SK-N-SH (cell line): ENCODE data around the gene FXYD2. TPM values are rescaled to one million over a fixed set of nuclear protein-coding genes. Genes with fewer than 3 reads are reported as not detected.

Experiments
- CTCF ChIA-PET: fragments of 300-600, 350-600 bp; formaldehyde crosslinking; extraction: SDS; loops from one replicate; lab custom pipeline; 2021; lab: Yijun Ruan, JAX
- POLR2A ChIA-PET: fragments of 350-600 bp; sonication (Branson Sonifier 250); formaldehyde crosslinking; extraction: SDS; loops from one replicate; lab custom pipeline; 2020; ENCODE audit warnings: antibody characterized with exemption, inconsistent platforms; lab: Yijun Ruan, JAX
- DNase-seq: peaks from one replicate; pipeline ENCODE4 v3.0.0; 2012
- H2AFZ ChIP-seq: fragments of 200-600 bp; sonication (generic); 2 replicates; pipeline ENCODE4 v1.8.1; 2016; ENCODE audit warnings: antibody characterized with exemption, mild to moderate bottlenecking, low read depth
- H3F3A ChIP-seq: fragments of 200-600 bp; sonication (generic); replicated peaks from 2 replicates; pipeline ENCODE3; 2016; ENCODE audit warnings: antibody characterized with exemption, mild to moderate bottlenecking; ENCODE audit not compliant: insufficient read depth
- H3K27ac ChIP-seq, 2 experiments: fragments of 200-500 bp in 1 of 2; fragments of 200-600 bp in 1 of 2; sonication (Bioruptor generic) in 1 of 2; sonication (generic), shearing (Covaris generic) in 1 of 2; 2 replicates each; pipeline versions ENCODE4 v1.5.1 to v1.6.1; 2014 to 2016; ENCODE audit warnings: low read depth in 2 of 2, inconsistent platforms in 1 of 2, low read length in 1 of 2, mild to moderate bottlenecking in 1 of 2, mixed read lengths in 1 of 2
- H3K27me3 ChIP-seq: fragments of 200-600 bp; sonication (generic), shearing (Covaris generic); 2 replicates; pipeline ENCODE4 v1.6.1; 2016; ENCODE audit warnings: mixed run types; ENCODE audit not compliant: insufficient read depth
- H3K36me3 ChIP-seq, 2 experiments: fragments of 200-500 bp in 1 of 2; fragments of 200-600 bp in 1 of 2; sonication (Bioruptor generic) in 1 of 2; sonication (generic) in 1 of 2; replicated peaks in 1 of 2; 2 replicates each; pipeline versions ENCODE3 to v1.5.1; 2014 to 2016; ENCODE audit warnings: low read length in 1 of 2, mild to moderate bottlenecking in 1 of 2; ENCODE audit not compliant: insufficient read depth in 2 of 2, control insufficient read depth in 1 of 2
- H3K4me1 ChIP-seq, 2 experiments: fragments of 200-500 bp in 1 of 2; fragments of 200-600 bp in 1 of 2; sonication (Bioruptor generic) in 1 of 2; sonication (generic), shearing (Covaris generic) in 1 of 2; 2 replicates each; pipeline versions ENCODE4 v1.5.1 to v1.6.1; 2014 to 2016; ENCODE audit warnings: low read depth in 1 of 2, low read length in 1 of 2, mixed run types in 1 of 2; ENCODE audit not compliant: insufficient read depth in 2 of 2, control insufficient read depth in 1 of 2
- H3K4me2 ChIP-seq: fragments of 200-600 bp; sonication (generic), shearing (Covaris generic); 2 replicates; pipeline ENCODE4 v1.6.1; 2017; ENCODE audit warnings: mixed run types
- H3K4me3 ChIP-seq, 2 experiments: fragments of 200-500 bp in 1 of 2; fragments of 200-600 bp in 1 of 2; sonication (Bioruptor generic) in 1 of 2; sonication (generic), shearing (Covaris generic) in 1 of 2; 2 replicates each; pipeline versions ENCODE4 v1.5.1 to v1.8.1; 2014 to 2016; ENCODE audit warnings: low read depth in 2 of 2, inconsistent platforms in 1 of 2, low read length in 1 of 2, mild to moderate bottlenecking in 1 of 2, mixed read lengths in 1 of 2, moderate library complexity in 1 of 2
- H3K79me2 ChIP-seq: fragments of 200-600 bp; sonication (generic); 2 replicates; pipeline ENCODE4 v1.8.1; 2017; ENCODE audit warnings: mild to moderate bottlenecking; ENCODE audit not compliant: insufficient read depth
- H3K9ac ChIP-seq: fragments of 200-600 bp; sonication (generic); 2 replicates; pipeline ENCODE4 v1.6.1; 2017; ENCODE audit warnings: mixed run types
- H3K9me2 ChIP-seq: fragments of 200-600 bp; sonication (generic); 2 replicates; pipeline ENCODE4 v1.6.1; 2017; ENCODE audit warnings: mixed run types
- H3K9me3 ChIP-seq: fragments of 200-600 bp; sonication (generic); 2 replicates; pipeline ENCODE4 v1.6.1; 2017; ENCODE audit warnings: mixed run types, mild to moderate bottlenecking, moderate library complexity
- H4K20me1 ChIP-seq: fragments of 200-600 bp; sonication (generic); 2 replicates; pipeline ENCODE4 v1.6.1; 2017; ENCODE audit warnings: mild to moderate bottlenecking, mixed run types; ENCODE audit not compliant: insufficient read depth
- ELF1 ChIP-seq: IDR thresholded peaks from 2 replicates; pipeline ENCODE4 v1.4.0; 2012
- EZH2phosphoT487 ChIP-seq: fragments of 200-600 bp; sonication (generic); IDR thresholded peaks from 2 replicates; pipeline ENCODE4 v1.6.1; 2017; ENCODE audit warnings: low read depth, mixed run types, mild to moderate bottlenecking, antibody characterized with exemption, moderate library complexity, borderline replicate concordance
- FOSL2 ChIP-seq: IDR thresholded peaks from 2 replicates; pipeline ENCODE4 v1.4.0; 2012; ENCODE audit warnings: low read depth, mild to moderate bottlenecking, moderate library complexity, borderline replicate concordance
- FOXJ3 ChIP-seq: sonication (generic); formaldehyde crosslinking; IDR thresholded peaks from 2 replicates; pipeline ENCODE4 v1.5.1; 2020; ENCODE audit warnings: mild to moderate bottlenecking, missing genetic modification reagents
- GABPA ChIP-seq: IDR thresholded peaks from 2 replicates; pipeline ENCODE4 v1.4.0; 2012; ENCODE audit warnings: low read depth, mild to moderate bottlenecking
- JUND ChIP-seq: IDR thresholded peaks from 2 replicates; pipeline ENCODE4 v1.4.0; 2012
- MEF2A ChIP-seq: IDR thresholded peaks from 2 replicates; pipeline ENCODE4 v1.4.0; 2012; ENCODE audit warnings: low read depth, borderline replicate concordance
- MXI1 ChIP-seq: IDR thresholded peaks from 2 replicates; pipeline ENCODE4 v1.6.1; 2012; ENCODE audit warnings: mild to moderate bottlenecking, low read depth, low read length, improper control_type of control experiment
- NRF1 ChIP-seq: IDR thresholded peaks from 2 replicates; pipeline ENCODE4 v1.6.1; 2012; ENCODE audit warnings: low read depth, mild to moderate bottlenecking, low read length
- POLR2AphosphoS5 ChIP-seq: IDR thresholded peaks from 2 replicates; pipeline ENCODE4 v1.6.1; 2012; ENCODE audit warnings: low read depth, low read length
- RAD21 ChIP-seq: IDR thresholded peaks from 2 replicates; pipeline ENCODE4 v1.6.1; 2012; ENCODE audit warnings: mild to moderate bottlenecking, low read length
- RCOR1 ChIP-seq: fragments of 150-350 bp; IDR thresholded peaks from 2 replicates; pipeline ENCODE4 v1.6.1; 2017; ENCODE audit warnings: antibody characterized with exemption, low read length
- RXRA ChIP-seq: IDR thresholded peaks from 2 replicates; pipeline ENCODE4 v1.4.0; 2012; ENCODE audit warnings: low read depth, mild to moderate bottlenecking, borderline replicate concordance
- SIN3A ChIP-seq: IDR thresholded peaks from 2 replicates; pipeline ENCODE4 v1.6.1; 2012; ENCODE audit warnings: low read depth, mild to moderate bottlenecking, low read length, moderate library complexity, borderline replicate concordance
- SMC3 ChIP-seq: IDR thresholded peaks from 2 replicates; pipeline ENCODE4 v1.6.1; 2012; ENCODE audit warnings: low read depth, low read length, improper control_type of control experiment
- TCF12 ChIP-seq: IDR thresholded peaks from 2 replicates; pipeline ENCODE4 v1.4.0; 2012
- TEAD4 ChIP-seq: IDR thresholded peaks from 2 replicates; pipeline ENCODE4 v1.4.0; 2012; ENCODE audit warnings: mild to moderate bottlenecking, borderline replicate concordance; ENCODE audit not compliant: insufficient read depth
- WGBS: methylation state at CpG from one replicate; pipeline ENCODE4 v1.1.6; 2017; ENCODE audit warnings: low lambda C conversion rate; 5-methylcytosine and 5-hydroxymethylcytosine counted together
- polyA plus RNA-seq, 3 experiments: library from polyadenylated mRNA; depleted of rRNA; stranded (reverse); fragments of >200 nt; gene quantifications; 2 replicates each; pipeline ENCODE4 v1.2.3, GENCODE V29; 2012
- TF ChIP-seq, protein P1 (sequence below): fragments of 150-350 bp; IDR thresholded peaks from 2 replicates; pipeline ENCODE4 v1.6.1; 2017; ENCODE audit warnings: antibody characterized with exemption, low read length, low read depth, borderline replicate concordance
- TF ChIP-seq, protein P2 (sequence below): IDR thresholded peaks from 2 replicates; pipeline ENCODE4 v1.6.1; 2012; ENCODE audit warnings: mild to moderate bottlenecking, low read depth, low read length, moderate library complexity
- TF ChIP-seq, protein P3 (sequence below): fragments of 200-600 bp; sonication (generic); IDR thresholded peaks from 2 replicates; pipeline ENCODE4 v1.6.1; 2017; ENCODE audit warnings: antibody characterized with exemption, mild to moderate bottlenecking, moderate library complexity
- TF ChIP-seq, protein P4 (sequence below): fragments of 150-350 bp; IDR thresholded peaks from 2 replicates; pipeline ENCODE4 v1.6.1; 2016; ENCODE audit warnings: mild to moderate bottlenecking, low read depth, low read length

FXYD2 gene
- polyA plus RNA-seq, 1 of the 3 experiments (the other 2 are of a cell fraction): not detected

DNA sequence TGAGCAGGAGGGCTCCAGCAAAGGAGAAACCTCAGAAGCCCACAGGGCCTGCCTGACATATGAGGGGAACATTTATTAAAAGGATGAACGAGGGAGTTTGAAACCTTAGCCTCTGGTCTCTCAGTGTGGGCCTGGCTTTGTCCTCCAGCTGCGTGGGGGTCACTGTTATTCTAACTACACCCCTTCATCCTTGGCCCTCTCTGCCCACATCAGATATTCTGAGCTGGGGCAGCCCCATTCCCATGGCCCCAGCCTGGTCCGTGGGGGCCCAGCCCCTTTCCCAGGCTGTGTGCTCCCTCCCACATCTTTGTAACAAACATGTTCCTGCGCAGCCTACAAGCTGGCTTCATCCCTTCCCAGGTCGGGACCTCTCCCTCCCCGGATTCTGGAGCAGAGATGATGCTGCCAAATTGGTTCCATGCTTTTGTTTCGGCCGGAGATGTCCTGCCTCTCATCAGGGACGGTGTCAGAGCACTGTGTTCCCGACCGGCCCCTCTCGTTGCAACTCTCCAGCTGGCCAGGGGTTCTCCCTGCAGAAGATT, 47.9 kb upstream of the FXYD2 start:
- Histone ChIP-seq H3K79me2 (no peaks in the 10 kb centered on the region), H3K9ac (no peak overlapping the region), H3F3A (no peaks in the 10 kb centered on the region), H3K4me3 (no peak overlapping the region), H4K20me1 (no peaks in the 10 kb centered on the region), H3K4me2 (no peak overlapping the region), H2AFZ (no peak overlapping the region), H3K4me1 (peaks cover 0 to 52% of the 10 kb centered on the region in 2 experiments; a peak in 1 of 4 replicates), H3K27ac (no peak overlapping the region; a peak in 1 of 4 replicates), H3K36me3 (no peaks in the 10 kb centered on the region), H3K9me3 (no peaks in the 10 kb centered on the region), H3K9me2 (no peaks in the 10 kb centered on the region), H3K27me3 (peaks cover 28% of the 10 kb centered on the region)
- POLR2A ChIA-PET: no interaction called here
- 57% methylated on average over 11 of the region's 12 CpGs for WGBS
- no peak for DNase-seq
- no peak for TF ChIP-seq RXRA
- TF ChIP-seq, protein P1, sequence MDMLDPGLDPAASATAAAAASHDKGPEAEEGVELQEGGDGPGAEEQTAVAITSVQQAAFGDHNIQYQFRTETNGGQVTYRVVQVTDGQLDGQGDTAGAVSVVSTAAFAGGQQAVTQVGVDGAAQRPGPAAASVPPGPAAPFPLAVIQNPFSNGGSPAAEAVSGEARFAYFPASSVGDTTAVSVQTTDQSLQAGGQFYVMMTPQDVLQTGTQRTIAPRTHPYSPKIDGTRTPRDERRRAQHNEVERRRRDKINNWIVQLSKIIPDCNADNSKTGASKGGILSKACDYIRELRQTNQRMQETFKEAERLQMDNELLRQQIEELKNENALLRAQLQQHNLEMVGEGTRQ: no peak
- TF ChIP-seq FOSL2: no peak
- no peak for TF ChIP-seq RAD21
- no peak for TF ChIP-seq GABPA
- TF ChIP-seq SIN3A: no peak
- TF ChIP-seq SMC3: no peak
- no peak for TF ChIP-seq FOXJ3
- no peak for TF ChIP-seq TEAD4
- CTCF ChIA-PET: interaction anchor here (1.0 to 4.2 kb wide), 4 partner anchors 28 to 446 kb away, joined by 3 to 27 read pairs (median 4); no protein-coding TSS in a partner anchor

DNA sequence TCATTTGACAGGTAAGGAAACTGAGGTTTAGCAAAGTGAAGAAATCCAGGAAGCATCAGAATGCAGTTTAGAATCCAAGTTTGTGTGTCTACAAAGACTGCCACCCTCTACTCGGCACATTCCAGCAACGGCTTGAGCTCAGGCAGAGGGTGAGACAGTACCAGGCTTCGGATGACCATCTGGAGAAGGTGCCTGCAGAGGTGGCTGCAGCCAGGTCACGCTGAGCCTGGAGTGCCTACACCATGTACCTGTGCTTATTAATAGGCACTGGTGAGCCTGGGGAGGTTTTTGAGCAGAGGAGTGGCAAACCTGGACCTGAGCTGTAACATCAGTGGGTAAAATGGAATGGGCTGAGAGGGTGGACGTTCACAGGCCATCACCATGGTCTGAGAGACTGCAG, 47.2 kb upstream of the FXYD2 start:
- DNase-seq: no peak
- no peak overlapping the region for H3K9ac ChIP-seq
- H3K27me3 ChIP-seq: peaks cover 21% of the 10 kb centered on the region
- no peak overlapping the region for H3K27ac ChIP-seq
- H3K4me1 ChIP-seq: peaks cover 0 to 46% of the 10 kb centered on the region in 2 experiments; a peak in 1 of 4 replicates
- WGBS: 35% methylated on average over 5 of the region's 5 CpGs
- H3K9me2 ChIP-seq: no peaks in the 10 kb centered on the region
- no peaks in the 10 kb centered on the region for H3F3A ChIP-seq
- H4K20me1 ChIP-seq: no peaks in the 10 kb centered on the region
- ChIA-PET POLR2A (no interaction called here), CTCF (interaction anchor here (1.2 to 4.2 kb wide), 2 partner anchors 75 to 446 kb away, joined by 4 to 27 read pairs; no protein-coding TSS in a partner anchor)
- no peaks in the 10 kb centered on the region for H3K36me3 ChIP-seq
- no peaks in the 10 kb centered on the region for H3K9me3 ChIP-seq
- TF ChIP-seq MXI1: no peak
- no peak for TF ChIP-seq EZH2phosphoT487
- TF ChIP-seq, protein P2, sequence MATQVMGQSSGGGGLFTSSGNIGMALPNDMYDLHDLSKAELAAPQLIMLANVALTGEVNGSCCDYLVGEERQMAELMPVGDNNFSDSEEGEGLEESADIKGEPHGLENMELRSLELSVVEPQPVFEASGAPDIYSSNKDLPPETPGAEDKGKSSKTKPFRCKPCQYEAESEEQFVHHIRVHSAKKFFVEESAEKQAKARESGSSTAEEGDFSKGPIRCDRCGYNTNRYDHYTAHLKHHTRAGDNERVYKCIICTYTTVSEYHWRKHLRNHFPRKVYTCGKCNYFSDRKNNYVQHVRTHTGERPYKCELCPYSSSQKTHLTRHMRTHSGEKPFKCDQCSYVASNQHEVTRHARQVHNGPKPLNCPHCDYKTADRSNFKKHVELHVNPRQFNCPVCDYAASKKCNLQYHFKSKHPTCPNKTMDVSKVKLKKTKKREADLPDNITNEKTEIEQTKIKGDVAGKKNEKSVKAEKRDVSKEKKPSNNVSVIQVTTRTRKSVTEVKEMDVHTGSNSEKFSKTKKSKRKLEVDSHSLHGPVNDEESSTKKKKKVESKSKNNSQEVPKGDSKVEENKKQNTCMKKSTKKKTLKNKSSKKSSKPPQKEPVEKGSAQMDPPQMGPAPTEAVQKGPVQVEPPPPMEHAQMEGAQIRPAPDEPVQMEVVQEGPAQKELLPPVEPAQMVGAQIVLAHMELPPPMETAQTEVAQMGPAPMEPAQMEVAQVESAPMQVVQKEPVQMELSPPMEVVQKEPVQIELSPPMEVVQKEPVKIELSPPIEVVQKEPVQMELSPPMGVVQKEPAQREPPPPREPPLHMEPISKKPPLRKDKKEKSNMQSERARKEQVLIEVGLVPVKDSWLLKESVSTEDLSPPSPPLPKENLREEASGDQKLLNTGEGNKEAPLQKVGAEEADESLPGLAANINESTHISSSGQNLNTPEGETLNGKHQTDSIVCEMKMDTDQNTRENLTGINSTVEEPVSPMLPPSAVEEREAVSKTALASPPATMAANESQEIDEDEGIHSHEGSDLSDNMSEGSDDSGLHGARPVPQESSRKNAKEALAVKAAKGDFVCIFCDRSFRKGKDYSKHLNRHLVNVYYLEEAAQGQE: no peak
- TF ChIP-seq POLR2AphosphoS5: no peak
- no peak for TF ChIP-seq RCOR1
- TF ChIP-seq SIN3A: no peak
- no peak for TF ChIP-seq NRF1
- no peak for TF ChIP-seq ELF1
- no peak for TF ChIP-seq JUND
- TF ChIP-seq, protein P3, sequence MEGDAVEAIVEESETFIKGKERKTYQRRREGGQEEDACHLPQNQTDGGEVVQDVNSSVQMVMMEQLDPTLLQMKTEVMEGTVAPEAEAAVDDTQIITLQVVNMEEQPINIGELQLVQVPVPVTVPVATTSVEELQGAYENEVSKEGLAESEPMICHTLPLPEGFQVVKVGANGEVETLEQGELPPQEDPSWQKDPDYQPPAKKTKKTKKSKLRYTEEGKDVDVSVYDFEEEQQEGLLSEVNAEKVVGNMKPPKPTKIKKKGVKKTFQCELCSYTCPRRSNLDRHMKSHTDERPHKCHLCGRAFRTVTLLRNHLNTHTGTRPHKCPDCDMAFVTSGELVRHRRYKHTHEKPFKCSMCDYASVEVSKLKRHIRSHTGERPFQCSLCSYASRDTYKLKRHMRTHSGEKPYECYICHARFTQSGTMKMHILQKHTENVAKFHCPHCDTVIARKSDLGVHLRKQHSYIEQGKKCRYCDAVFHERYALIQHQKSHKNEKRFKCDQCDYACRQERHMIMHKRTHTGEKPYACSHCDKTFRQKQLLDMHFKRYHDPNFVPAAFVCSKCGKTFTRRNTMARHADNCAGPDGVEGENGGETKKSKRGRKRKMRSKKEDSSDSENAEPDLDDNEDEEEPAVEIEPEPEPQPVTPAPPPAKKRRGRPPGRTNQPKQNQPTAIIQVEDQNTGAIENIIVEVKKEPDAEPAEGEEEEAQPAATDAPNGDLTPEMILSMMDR: no peak
- TF ChIP-seq TEAD4: no peak
- TF ChIP-seq TCF12: no peak
- TF ChIP-seq, protein P4, sequence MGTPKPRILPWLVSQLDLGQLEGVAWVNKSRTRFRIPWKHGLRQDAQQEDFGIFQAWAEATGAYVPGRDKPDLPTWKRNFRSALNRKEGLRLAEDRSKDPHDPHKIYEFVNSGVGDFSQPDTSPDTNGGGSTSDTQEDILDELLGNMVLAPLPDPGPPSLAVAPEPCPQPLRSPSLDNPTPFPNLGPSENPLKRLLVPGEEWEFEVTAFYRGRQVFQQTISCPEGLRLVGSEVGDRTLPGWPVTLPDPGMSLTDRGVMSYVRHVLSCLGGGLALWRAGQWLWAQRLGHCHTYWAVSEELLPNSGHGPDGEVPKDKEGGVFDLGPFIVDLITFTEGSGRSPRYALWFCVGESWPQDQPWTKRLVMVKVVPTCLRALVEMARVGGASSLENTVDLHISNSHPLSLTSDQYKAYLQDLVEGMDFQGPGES: no peak
- no peak for TF ChIP-seq MEF2A
- no peak overlapping the region for H3K4me2 ChIP-seq
- no peak overlapping the region for H2AFZ ChIP-seq
- H3K4me3 ChIP-seq: no peak overlapping the region
- H3K79me2 ChIP-seq: no peaks in the 10 kb centered on the region
